ENCODE data around the gene CASTOR1.
"Not testable (repeated sequence)": the region's sequence is repeated elsewhere in the genome, so short reads cannot be mapped to it uniquely, and the experiment has no call there.

Gene CASTOR1

GRCh38 chr22:30289141-30289979 lies at the start of gene CASTOR1:
TSS of gene CASTOR1 (minus strand) at chr22:30289505. CDS start at chr22:30289497, 8 bp downstream.
- peak; percentile 91 for DNase-seq

GRCh38 chr22:30338802-30339201 lies 49.5 kb upstream of the CASTOR1 start:
- DNase-seq = no peak

- DNase-seq = not testable (repeated sequence)
Observed at GRCh38 chr22:30338341-30338740, 49.0 kb upstream of the CASTOR1 start.

- DNase-seq = no peak
Observed at GRCh38 chr22:30337461-30337778, 48.1 kb upstream of the CASTOR1 start.

- no peak for DNase-seq
Observed at GRCh38 chr22:30336752-30337460, 47.6 kb upstream of the CASTOR1 start.

GRCh38 chr22:30335236-30335635 lies 45.9 kb upstream of the CASTOR1 start:
- DNase-seq = no peak

- DNase-seq = no peak
Observed at GRCh38 chr22:30334646-30335045, 45.3 kb upstream of the CASTOR1 start.

- DNase-seq = no peak
Observed at GRCh38 chr22:30333707-30334087, 44.4 kb upstream of the CASTOR1 start.

GRCh38 chr22:30332994-30333706 lies 43.8 kb upstream of the CASTOR1 start:
- no peak for DNase-seq

GRCh38 chr22:30332551-30332950 lies 43.2 kb upstream of the CASTOR1 start:
- no peak for DNase-seq

- no peak for DNase-seq
Observed at GRCh38 chr22:30328466-30329049, 39.3 kb upstream of the CASTOR1 start.

- no peak for DNase-seq
Observed at GRCh38 chr22:30327864-30328345, 38.6 kb upstream of the CASTOR1 start.

- peak; percentile 92 for DNase-seq
Observed at GRCh38 chr22:30326706-30327362, 37.5 kb upstream of the CASTOR1 start, which contains the start of gene TBC1D10A. TSS of gene TBC1D10A (minus strand) at chr22:30326941. CDS start at chr22:30326881, 60 bp downstream.

- DNase-seq = no peak
Observed at GRCh38 chr22:30326255-30326705, 37.0 kb upstream of the CASTOR1 start.

GRCh38 chr22:30325724-30326254 lies 36.5 kb upstream of the CASTOR1 start:
- DNase-seq = no peak

GRCh38 chr22:30325065-30325720 lies 35.9 kb upstream of the CASTOR1 start:
- no peak for DNase-seq

GRCh38 chr22:30324014-30324730 lies 34.9 kb upstream of the CASTOR1 start:
- peak; percentile 26 for DNase-seq

GRCh38 chr22:30323246-30323645 lies 33.9 kb upstream of the CASTOR1 start:
- no peak for DNase-seq

- no peak for DNase-seq
Observed at GRCh38 chr22:30321461-30321860, 32.2 kb upstream of the CASTOR1 start.

GRCh38 chr22:30320021-30320556 lies 30.8 kb upstream of the CASTOR1 start:
- no peak for DNase-seq
